IPS-NIHi11 (cell line): Measurements from ENCODE around the gene ASB17.
"Not testable (repeated sequence)": the region's sequence is repeated elsewhere in the genome, so short reads cannot be mapped to it uniquely, and the experiment has no call there.

ENCODE experiments used
- DNase-seq: peaks from one replicate; pipeline ENCODE4 v3.0.0; 2012; ENCODE audit warnings: mixed read lengths, low spot score

Gene ASB17, protein sequence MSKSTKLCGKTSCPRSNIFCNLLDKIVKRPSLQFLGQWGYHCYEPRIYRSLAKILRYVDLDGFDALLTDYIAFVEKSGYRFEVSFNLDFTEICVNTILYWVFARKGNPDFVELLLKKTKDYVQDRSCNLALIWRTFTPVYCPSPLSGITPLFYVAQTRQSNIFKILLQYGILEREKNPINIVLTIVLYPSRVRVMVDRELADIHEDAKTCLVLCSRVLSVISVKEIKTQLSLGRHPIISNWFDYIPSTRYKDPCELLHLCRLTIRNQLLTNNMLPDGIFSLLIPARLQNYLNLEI

DNA sequence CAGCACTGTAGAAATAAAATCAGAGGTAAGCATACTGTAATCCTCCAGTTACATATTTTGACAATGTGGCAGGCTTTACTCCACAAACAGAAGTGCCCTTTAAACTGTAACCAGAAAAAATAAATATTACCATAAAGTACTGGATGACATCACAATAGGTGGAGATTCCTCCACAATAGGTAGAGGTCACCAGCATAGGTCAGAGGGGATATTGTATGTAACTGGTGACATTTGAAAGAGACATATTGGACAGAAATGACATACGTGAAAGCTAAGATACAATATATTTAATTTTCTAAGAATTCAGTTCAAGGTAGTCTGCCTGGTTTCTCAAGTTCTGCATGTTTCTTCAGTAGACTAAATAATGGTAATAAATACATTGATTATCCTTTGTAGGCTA is at the start of gene ASB17:
Gene ASB17, minus strand, starts transcription at position 101 of the 400 bp plus-strand sequence. CDS start 113 bp downstream, outside the sequence.
- DNase-seq = no peak

DNA sequence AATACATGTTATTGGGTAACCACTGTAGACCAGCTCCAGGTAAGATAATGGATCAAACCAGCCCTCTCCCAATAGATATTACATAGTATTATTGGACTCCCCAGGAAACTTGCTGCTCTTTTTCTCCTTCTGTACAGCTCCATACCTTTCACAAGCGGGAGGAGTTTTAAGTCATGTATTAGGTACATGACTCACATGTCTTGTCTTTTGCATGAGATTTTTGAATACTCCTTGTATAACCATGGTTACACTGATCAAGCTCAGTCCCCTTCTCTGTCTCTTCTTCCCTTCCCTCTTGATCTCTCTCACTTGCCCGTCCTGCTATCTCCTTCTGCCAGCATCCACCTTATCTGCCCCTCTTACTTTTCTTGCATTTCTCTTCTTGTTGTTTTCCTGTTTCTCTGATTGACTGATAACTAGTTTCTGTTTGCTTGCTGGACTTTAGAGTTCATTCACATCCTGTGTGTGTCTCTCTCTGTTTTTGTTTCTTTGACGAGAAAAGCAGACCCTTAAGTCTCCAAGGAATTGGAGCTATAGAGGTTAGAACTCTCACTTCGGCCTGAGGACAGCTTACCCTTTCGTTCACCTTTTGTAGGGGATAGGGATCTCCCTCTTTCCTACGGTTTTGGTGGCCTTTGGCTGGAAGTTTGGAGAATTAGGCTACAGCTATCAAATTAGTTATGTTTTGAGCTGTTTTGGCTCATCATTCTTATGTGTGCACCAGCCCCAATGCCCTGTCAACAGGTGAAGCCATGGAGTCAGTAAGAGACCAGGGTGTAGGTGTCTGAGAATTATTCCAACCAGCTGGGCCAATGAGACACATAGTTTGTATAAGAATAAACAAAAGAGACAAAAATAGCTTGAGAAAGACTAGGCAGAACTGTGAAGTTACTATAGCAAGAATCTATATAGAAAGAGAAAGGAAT is 49.0 kb upstream of the ASB17 start:
- no peak for DNase-seq

DNA sequence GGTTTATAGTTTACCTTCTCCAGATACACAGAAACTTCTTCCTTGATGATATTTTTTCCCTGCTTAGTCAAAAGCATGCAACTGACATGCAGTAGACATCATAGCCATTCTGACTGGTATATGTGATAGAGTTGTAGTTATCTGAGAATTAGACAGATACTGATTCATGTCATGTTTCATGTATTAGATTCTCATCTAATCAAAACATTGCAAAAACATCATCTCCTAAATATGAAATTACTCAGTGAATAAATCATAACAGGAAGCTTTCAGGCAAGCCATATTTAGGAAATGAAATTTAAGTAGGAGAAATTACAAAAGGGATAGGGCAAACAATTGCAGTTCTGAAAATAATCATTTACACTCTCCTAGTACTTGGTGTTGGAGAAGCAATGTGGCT is 38.4 kb upstream of the ASB17 start:
- no peak for DNase-seq

DNA sequence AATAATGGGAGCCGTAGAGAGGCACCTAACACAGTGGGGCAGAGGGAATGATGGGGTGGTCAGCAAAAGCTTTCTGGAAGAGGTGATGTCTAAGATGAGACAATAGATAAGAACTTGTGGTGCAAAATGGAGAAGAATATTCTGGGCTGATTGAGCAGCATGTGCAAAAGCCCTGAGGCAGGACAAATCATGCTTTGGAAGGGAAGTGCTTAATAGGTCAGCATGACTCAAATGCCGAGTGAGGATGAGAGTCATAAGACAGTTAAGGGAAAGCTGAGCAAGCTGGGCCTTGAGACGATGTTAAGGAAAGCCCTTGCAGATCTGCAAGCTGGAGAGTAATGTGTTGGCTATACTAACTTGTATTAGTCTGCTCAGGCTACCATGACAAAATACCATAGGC is 37.3 kb upstream of the ASB17 start:
- DNase-seq = no peak

DNA sequence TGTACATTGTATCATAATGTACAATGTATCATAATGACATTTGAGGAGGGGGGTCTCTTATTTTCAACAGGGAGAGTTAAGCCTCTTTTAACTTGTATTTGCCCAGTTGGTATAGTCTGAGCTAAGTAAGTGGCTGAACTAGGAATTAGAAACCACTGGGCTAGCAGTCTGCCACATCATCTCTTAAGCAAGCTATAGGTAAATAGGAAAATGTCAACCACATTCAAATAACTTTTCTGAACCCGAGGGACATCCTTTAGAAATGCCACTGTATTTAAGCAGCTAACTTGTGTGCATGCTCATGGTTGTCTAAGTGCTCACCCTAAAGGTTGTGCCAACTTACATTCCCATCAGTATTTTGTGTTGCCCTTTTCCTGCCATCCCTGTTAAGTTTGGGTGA is 35.5 kb upstream of the ASB17 start:
- DNase-seq = no peak

DNA sequence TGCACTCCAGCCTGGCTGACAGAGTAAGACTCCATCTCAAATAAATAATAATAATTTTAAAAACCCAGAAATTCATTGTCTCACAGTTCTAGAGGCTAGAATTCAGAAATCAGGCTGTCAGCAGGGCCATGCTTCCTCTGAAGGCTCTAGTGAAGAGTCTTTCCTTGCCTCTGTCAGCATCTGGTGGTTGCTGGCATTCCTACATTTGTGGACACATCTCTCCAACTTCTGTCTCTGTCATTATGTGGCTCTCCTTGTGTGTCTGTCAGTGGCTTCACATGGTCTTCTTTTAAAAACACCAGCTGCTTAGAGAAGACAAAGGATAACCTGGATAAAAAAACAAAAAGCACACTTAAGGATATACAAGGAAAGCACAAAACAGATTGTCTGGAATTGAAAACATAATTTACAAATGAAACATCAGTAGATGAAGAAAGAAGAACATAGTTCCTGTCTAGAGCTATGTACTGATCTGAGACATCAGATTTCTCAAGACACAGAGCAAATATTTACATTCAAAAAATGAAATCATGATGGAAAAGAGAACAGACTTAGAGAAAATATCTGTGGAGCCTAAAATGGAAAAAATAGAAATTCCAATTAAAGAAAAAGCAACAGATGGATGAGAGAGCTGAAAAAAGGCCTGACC is 32.7 kb upstream of the ASB17 start:
- no peak for DNase-seq

DNA sequence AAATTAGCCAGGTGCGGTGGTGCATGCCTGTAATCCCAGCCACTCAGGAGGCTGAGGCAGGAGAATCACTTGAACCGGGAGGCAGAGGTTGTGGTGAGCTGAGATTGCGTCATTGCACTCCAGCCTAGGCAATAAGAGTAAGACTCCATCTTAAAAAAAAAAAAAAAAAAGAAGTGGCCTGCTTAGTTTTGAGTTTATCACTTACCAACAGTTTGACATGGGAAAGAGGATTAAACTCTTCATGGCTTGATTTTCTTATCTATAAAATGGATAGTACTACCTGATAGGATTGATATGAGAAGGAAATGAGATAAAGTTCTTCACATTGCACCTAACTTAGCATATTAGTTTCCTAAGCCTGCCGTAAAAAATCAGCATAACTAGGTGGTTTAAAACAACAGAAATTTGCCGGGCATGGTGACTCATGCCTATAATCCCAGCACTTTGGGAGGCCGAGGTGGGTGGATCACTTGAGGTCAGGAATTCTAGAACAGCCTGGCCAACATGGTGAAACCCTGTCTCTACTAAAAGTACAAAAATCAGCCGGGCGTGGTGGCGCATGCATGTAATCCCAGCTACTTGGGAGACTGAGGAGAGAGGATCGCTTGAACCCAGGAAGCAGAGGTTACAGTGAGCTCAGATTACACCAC is 32.0 kb upstream of the ASB17 start:
- not testable (repeated sequence) for DNase-seq

DNA sequence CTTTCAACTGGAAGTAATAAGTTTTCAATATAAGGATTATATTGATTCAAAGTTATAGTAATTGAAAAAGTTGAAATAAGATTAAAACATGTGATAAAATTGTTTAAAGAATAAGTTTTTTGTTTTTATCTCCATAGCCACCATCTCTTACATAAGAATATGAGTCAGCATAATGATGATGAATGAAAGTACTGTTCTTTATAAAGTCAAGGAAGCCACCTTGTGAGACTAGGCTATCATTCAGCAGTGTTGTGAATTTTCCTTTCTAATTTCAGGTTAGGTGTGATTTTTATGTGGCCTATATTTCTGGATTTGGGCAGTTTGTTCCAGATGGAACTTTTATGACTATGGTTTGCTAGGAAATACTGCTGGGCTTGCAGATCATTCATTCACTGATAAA is 22.4 kb upstream of the ASB17 start:
- no peak for DNase-seq

DNA sequence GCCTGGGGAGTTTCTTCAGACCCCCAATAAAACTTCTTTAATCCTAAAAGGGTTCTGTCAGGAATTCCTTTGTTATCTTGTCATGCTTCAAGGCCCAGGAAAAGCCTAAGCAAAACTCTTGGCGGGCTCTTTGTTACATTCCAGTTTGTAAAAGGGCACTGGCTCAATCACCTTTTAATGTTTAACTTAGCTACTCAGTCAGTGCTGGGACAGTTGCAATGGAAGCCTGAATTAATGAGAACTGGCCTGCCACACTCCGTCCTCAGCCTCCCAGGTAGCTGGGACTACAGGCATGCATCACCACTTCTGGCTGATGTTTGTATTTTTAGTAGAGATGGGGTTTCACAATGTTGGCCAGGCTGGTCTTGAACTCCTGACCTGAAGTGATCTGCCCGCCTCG is 21.3 kb upstream of the ASB17 start:
- no peak for DNase-seq

DNA sequence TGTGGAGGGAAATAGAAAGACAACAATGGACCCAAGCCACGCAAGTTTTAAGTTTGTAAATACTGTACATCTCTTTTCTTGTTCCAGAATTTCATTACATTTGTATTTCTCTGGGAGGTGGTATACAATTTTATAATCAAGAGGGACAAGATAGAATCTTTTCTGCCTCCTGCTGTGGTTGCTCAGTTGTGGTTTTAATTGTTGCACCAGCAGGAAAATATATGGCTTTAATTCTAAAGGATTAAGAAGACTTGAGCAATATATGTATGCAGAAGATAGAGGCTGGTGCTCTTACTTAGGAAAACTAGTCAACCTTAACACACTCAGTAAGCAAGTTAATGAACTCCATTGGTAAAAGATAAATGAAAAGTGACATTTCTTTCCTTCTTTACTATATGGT is 19.8 kb upstream of the ASB17 start:
- no peak for DNase-seq

DNA sequence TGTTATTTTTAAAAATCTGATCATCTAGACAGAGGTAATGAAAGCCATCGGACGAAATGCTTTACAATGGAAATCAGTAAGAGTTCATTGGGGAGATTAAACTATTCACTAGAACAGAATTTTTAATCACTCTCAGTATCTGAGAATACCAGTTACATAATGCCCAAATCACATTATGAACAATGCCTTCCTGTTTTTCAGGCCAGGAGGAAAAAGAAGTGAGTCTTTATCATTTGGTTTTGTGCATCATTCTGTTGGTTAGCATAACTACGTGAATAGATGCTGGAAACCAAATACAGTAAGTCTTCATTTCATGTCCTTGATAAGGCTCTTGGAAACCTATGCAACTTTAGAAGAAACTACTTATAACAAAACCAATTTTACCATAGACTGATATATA is 18.0 kb upstream of the ASB17 start:
- DNase-seq = no peak

DNA sequence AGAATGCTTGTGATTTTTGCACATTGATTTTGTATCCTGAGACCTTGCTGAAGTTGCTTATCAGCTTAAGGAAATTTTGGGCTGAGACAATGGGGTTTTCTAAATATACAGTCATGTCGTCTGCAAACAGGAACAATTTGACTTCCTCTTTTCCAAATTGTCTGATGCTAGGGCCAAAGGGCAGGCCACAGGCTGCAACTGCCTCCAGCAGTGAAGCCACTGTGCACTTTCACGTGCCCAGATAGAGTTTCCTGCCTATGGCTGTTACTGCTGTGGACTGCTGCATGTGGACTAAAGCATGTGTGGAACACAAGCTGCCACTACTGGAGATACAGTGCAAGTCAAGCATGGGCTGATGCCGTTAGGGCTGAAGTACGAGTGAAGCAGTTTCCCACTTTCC is 10.8 kb upstream of the ASB17 start:
- DNase-seq = not testable (repeated sequence)

DNA sequence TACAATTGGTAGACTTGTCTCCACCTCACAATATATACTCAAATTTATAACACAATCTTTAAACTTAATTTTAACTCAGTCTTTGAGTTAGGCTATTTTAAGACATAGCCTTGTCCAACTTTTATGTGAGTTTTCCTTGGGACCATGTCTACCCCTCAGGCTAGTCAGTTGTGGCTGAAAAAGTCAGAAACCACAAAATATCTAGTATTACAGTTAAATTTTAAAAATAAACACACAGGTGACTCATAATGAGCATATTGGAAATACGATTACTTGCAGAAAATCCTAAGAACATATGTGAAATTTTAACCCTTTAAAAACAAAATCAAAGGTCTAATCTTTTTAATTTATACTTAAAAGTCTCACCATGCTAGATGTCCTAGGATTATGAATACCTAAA is 4.8 kb upstream of the ASB17 start:
- DNase-seq = no peak

DNA sequence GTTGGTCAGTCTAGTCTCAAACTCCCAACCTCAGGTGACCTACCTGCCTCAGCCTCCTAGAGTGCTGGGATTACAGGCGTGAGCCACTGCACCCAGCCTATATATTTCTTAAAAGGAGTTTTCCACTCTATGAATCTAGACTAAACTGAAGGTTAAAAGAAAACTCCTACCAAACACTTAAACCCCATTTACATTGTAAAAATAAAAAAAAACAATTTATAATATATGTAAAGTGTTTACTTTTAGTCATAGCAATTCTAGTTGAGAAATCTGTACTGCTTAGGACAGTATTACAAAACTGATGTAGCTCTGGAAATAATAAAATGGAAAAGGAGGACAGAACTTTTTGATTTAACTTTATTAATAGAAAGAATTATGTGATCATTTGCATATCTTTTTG is 9.5 kb downstream of the ASB17 start:
- no peak for DNase-seq

DNA sequence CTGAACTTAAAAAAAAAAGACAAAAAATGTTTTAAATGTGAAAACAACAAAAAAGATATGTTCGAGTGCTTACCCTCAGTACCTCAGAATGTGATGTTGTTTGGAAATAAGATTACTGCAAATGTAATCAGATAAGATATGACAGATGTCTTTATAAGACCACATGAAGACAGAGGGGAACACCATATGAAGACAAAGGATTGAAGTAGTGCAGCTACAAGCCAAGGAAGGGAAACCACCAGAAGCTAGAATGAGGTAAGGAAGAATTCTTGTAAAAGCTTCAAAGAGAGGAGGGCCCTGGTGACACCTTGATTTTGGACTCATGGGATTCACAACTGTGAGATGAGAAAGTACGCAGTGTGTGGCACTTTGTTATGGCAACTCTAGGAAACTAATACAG is 15.4 kb downstream of the ASB17 start:
- no peak for DNase-seq

DNA sequence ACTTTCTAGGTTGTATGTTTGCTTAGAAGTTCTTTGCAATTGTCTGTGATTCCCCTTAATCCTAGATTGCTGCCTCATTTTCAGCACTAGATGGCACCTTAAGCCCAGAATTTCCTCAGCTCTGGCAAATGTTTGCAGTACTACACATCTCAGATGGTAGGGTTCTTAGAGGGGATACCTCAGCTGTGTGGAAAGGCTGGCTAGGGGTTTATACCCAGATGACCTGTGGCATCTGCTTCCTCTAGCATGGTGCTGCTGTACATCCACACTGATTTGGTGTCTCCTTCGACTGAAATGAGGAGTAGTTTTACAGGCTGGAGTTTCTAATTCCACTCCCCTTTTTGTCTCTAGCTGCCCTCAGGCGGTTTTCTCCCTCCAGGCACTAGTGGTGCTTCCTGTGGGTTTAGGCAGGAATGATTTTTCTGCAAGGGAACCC is 23.5 kb downstream of the ASB17 start:
- DNase-seq = peak; percentile 27

DNA sequence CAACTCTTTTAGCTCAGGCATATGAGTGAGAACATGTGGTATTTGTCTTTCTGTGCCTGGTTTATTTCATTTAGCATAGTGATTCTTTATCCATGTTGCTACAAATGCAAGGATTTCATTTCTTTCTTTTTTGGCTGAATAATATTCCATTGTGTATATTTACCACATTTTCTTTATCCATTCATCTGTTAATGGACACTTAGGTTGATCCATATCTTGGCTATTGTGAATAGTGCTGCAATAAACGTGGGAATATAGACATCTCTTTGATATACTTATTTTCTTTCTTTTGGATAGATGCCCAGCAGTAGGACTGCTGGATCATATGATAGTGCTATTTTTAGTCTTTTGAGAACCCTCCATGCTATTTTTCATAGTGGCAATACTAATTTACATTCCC is 30.8 kb downstream of the ASB17 start:
- no peak for DNase-seq

DNA sequence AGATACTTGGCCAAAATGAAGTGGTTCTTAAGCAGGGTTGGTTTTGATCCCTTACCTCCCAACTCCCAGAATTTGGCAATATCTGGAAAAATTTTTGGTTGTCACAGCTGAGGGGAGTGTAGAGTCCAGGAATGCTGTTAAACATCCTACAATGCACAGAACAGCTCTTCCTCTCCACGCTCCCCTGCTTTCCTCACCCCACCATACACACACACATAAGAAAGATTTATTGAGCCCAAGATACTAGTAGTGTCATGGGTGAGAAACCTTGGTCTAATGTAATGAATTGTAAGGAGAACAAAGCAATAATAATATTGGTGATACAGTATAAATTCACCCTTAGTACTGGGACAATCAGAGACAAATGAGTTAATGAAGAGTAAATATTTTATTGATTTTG is 47.8 kb downstream of the ASB17 start:
- DNase-seq = no peak

DNA sequence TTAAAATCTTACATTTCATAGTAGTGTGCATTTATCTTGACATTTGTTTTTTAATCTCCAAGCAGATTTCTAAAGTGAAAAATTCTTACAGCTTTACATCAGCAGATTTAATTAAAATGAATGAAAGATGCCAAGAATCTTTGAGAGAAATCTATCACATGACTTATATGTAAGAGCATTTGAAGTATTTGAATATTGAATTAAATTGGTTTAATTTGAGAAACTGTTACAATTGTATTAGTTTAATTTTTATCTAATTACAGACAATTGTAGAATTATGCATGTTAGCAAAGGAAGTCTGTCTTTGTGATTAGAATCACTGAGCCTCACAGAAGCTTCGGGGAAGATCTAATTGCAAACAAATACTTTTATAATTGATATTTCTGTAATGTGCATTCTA is 52.2 kb downstream of the ASB17 start:
- no peak for DNase-seq

DNA sequence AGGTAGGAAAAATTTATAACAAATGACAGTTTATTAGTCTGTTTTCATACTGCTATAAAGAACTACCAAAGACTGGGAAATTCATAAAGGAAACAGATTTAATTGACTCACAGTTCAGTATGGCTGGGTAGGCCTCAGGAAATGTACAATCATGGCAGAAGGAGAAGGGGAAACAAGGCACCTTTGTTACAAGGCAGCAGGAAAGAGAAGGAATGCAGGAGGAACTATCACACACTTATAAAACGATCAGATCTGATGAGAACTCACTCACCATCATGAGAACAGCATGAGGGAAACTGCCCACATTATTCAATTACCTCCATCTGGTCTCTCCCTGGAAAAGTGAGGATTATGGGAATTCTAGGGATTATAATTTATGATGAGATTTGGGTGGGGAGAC is 61.3 kb downstream of the ASB17 start:
- DNase-seq = no peak
